H9 (cell line): ENCODE results near the gene TMBIM6. TPM values are rescaled to one million over a fixed set of nuclear protein-coding genes. Genes with fewer than 3 reads are reported as not detected.
"Not testable (repeated sequence)": the region's sequence is repeated elsewhere in the genome, so short reads cannot be mapped to it uniquely, and the experiment has no call there.

Experiments
- DNase-seq: peaks from one replicate; pipeline ENCODE4 v3.0.0-alpha.2; 2017
- H2AFZ ChIP-seq: one replicate; pipeline ENCODE4 v1.6.1; 2013; ENCODE audit warnings: mild to moderate bottlenecking, low read length, control low read depth, moderate library complexity
- H2AK5ac ChIP-seq: 2 replicates; pipeline ENCODE4 v1.6.1; 2013; ENCODE audit warnings: low read length, control low read depth, mixed read lengths; ENCODE audit not compliant: insufficient read length
- H2BK120ac ChIP-seq: one replicate; pipeline ENCODE4 v1.6.1; 2013; ENCODE audit warnings: low read depth, mild to moderate bottlenecking, low read length, control low read depth, inconsistent platforms; ENCODE audit not compliant: poor library complexity, severe bottlenecking
- H2BK12ac ChIP-seq: 2 replicates; pipeline ENCODE4 v1.6.1; 2013; ENCODE audit warnings: low read length, control low read depth, mixed read lengths, low read depth; ENCODE audit not compliant: insufficient read length
- H2BK15ac ChIP-seq: 2 replicates; pipeline ENCODE4 v1.6.1; 2013; ENCODE audit warnings: low read depth, low read length, control low read depth
- H2BK20ac ChIP-seq: one replicate; pipeline ENCODE4 v1.6.1; 2013; ENCODE audit warnings: low read depth, mild to moderate bottlenecking, low read length, control low read depth, inconsistent platforms; ENCODE audit not compliant: poor library complexity, severe bottlenecking
- H2BK5ac ChIP-seq: 2 replicates; pipeline ENCODE4 v1.6.1; 2013; ENCODE audit warnings: low read length, control low read depth, mixed read lengths; ENCODE audit not compliant: insufficient read length
- H3K14ac ChIP-seq: 2 replicates; pipeline ENCODE4 v1.6.1; 2013; ENCODE audit warnings: low read length, control low read depth; ENCODE audit not compliant: insufficient read depth
- H3K18ac ChIP-seq: 2 replicates; pipeline ENCODE4 v1.6.1; 2013; ENCODE audit warnings: low read depth, mild to moderate bottlenecking, mixed read lengths, low read length, control low read depth; ENCODE audit not compliant: insufficient read length
- H3K23ac ChIP-seq: 2 replicates; pipeline ENCODE4 v1.6.1; 2013; ENCODE audit warnings: low read length, control low read depth, mixed read lengths, low read depth; ENCODE audit not compliant: insufficient read length
- H3K23me2 ChIP-seq: 2 replicates; pipeline ENCODE4 v1.6.1; 2013; ENCODE audit warnings: low read depth, mild to moderate bottlenecking, mixed read lengths, low read length, control low read depth; ENCODE audit not compliant: insufficient read length, poor library complexity, severe bottlenecking
- H3K27ac ChIP-seq: 2 replicates; pipeline ENCODE4 v1.5.1; 2013; ENCODE audit warnings: low read length, control low read depth, mixed read lengths, low read depth; ENCODE audit not compliant: insufficient read length
- H3K27me3 ChIP-seq: 2 replicates; pipeline ENCODE4 v1.6.1; 2013; ENCODE audit warnings: low read length, control low read depth, inconsistent platforms; ENCODE audit not compliant: insufficient read depth
- H3K4ac ChIP-seq: 2 replicates; pipeline ENCODE4 v1.6.1; 2013; ENCODE audit warnings: low read depth, mild to moderate bottlenecking, control low read depth, inconsistent platforms, low read length, moderate library complexity
- H3K4me1 ChIP-seq: 2 replicates; pipeline ENCODE4 v1.6.1; 2013; ENCODE audit warnings: low read length, control low read depth, inconsistent platforms; ENCODE audit not compliant: insufficient read depth
- H3K4me2 ChIP-seq: 2 replicates; pipeline ENCODE4 v1.6.1; 2013; ENCODE audit warnings: low read length, control low read depth, mixed read lengths; ENCODE audit not compliant: insufficient read length, insufficient read depth
- H3K56ac ChIP-seq: 2 replicates; pipeline ENCODE4 v1.6.1; 2013; ENCODE audit warnings: low read depth, mild to moderate bottlenecking, mixed read lengths, low read length, control low read depth; ENCODE audit not compliant: insufficient read length
- H3K79me1 ChIP-seq: 2 replicates; pipeline ENCODE4 v1.6.1; 2013; ENCODE audit warnings: low read depth, mild to moderate bottlenecking, moderate library complexity, low read length, control low read depth, inconsistent platforms; ENCODE audit not compliant: insufficient read depth, poor library complexity, severe bottlenecking
- H3K79me2 ChIP-seq: 2 replicates; pipeline ENCODE4 v1.6.1; 2013; ENCODE audit warnings: low read length, control low read depth, inconsistent platforms; ENCODE audit not compliant: insufficient read depth
- H3K9ac ChIP-seq: 2 replicates; pipeline ENCODE4 v1.6.1; 2013; ENCODE audit warnings: low read length, control low read depth, mixed read lengths; ENCODE audit not compliant: insufficient read length; ENCODE audit errors: extremely low read depth
- H3K9me3 ChIP-seq: one replicate; pipeline ENCODE4 v1.6.1; 2013; ENCODE audit warnings: low read depth, low read length, inconsistent platforms; ENCODE audit not compliant: control insufficient read depth
- H3T11ph ChIP-seq: one replicate; pipeline ENCODE4 v1.6.1; 2013; ENCODE audit warnings: mild to moderate bottlenecking, low read length, control low read depth, inconsistent platforms
- H4K20me1 ChIP-seq: one replicate; pipeline ENCODE4 v1.6.1; 2013; ENCODE audit not compliant: control insufficient read depth, insufficient read length, insufficient read depth
- H4K5ac ChIP-seq: 2 replicates; pipeline ENCODE4 v1.6.1; 2013; ENCODE audit warnings: low read depth, mild to moderate bottlenecking, mixed read lengths, low read length, control low read depth; ENCODE audit not compliant: insufficient read length
- H4K8ac ChIP-seq: replicated peaks from 2 replicates; pipeline ENCODE4 v1.6.1; 2013; ENCODE audit warnings: low read length, control low read depth, mixed read lengths, low read depth; ENCODE audit not compliant: insufficient read length
- H4K91ac ChIP-seq: 2 replicates; pipeline ENCODE4 v1.6.1; 2013; ENCODE audit warnings: low read depth, mild to moderate bottlenecking, moderate library complexity, mixed read lengths, low read length, control low read depth; ENCODE audit not compliant: insufficient read length
- H3K27ac Mint-ChIP-seq, 3 experiments: 2 replicates in 2 of 3; 3 replicates in 1 of 3; pipeline ENCODE4 v1.8.0; 2020 to 2021; ENCODE audit warnings: mixed read lengths in 3 of 3, mild to moderate bottlenecking in 1 of 3, moderate library complexity in 1 of 3
- H3K27me3 Mint-ChIP-seq: 2 replicates; pipeline ENCODE4 v1.8.0; 2021; ENCODE audit warnings: low read depth, mild to moderate bottlenecking, moderate library complexity, mixed read lengths
- H3K36me3 Mint-ChIP-seq, 3 experiments: 2 replicates in 2 of 3; 3 replicates in 1 of 3; pipeline ENCODE4 v1.8.0; 2020 to 2021; ENCODE audit warnings: low read depth in 3 of 3, mixed read lengths in 3 of 3; ENCODE audit not compliant: insufficient read depth in 1 of 3
- H3K4me1 Mint-ChIP-seq, 2 experiments: 2 replicates each; pipeline ENCODE4 v1.8.0; 2020; ENCODE audit warnings: mixed read lengths in 2 of 2
- H3K4me3 Mint-ChIP-seq, 2 experiments: 2 replicates in 1 of 2; 3 replicates in 1 of 2; pipeline ENCODE4 v1.8.0; 2020 to 2021; ENCODE audit warnings: mild to moderate bottlenecking in 2 of 2, mixed read lengths in 2 of 2, moderate library complexity in 1 of 2
- H3K9me3 Mint-ChIP-seq, 2 experiments: 2 replicates in 1 of 2; 3 replicates in 1 of 2; pipeline ENCODE4 v1.8.0; 2020; ENCODE audit warnings: mild to moderate bottlenecking in 2 of 2, mixed read lengths in 2 of 2, moderate library complexity in 1 of 2
- WGBS: extraction: QIAGEN DNeasy Blood & Tissue Kit; methylation state at CpG from one replicate; pipeline ENCODE4 v1.1.7; 2013; ENCODE audit warnings: missing lambda C conversion rate, low lambda C conversion rate, mixed read lengths; ENCODE audit not compliant: insufficient read length; ENCODE audit errors: extremely low coverage; 5-methylcytosine and 5-hydroxymethylcytosine counted together
- total RNA-seq: library from RNA; stranded (reverse); gene quantifications from 2 replicates; pipeline ENCODE4 v1.2.1, GENCODE V29; 2021

TMBIM6 gene
- total RNA-seq, 1 experiment from 2014 or later = 362 TPM

DNA sequence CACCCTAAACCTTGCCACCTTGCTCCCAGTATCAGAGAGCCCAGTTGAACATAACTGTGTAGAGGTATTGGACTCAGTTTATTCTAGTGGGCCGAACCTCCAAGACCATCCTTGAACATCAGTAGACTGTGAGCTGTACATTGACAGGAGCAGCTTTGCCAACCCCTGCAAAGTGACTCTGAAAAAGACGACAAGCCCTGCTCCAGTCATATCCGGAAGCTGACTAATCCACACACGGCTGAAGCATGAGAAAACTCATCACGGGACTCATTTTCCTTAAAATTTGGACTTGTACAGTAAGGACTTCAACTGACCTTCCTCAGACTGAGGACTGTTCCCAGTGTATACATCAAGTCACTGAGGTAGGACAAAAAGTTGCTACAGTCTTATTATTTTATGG lies 2.6 kb upstream of the TMBIM6 start:
- H2BK12ac ChIP-seq, H2AFZ ChIP-seq, H2AK5ac ChIP-seq, H4K20me1 ChIP-seq, H3K4me3 Mint-ChIP-seq, H3K4me1 ChIP-seq, H3K9ac ChIP-seq, H3K27ac ChIP-seq, H2BK120ac ChIP-seq, H3K23me2 ChIP-seq, H3K23ac ChIP-seq, H4K8ac ChIP-seq, H3K79me1 ChIP-seq, H3K27me3 Mint-ChIP-seq, H2BK15ac ChIP-seq, H2BK20ac ChIP-seq, H3K14ac ChIP-seq, H3K56ac ChIP-seq, H4K5ac ChIP-seq, H3K4me2 ChIP-seq, H2BK5ac ChIP-seq, H3K27ac Mint-ChIP-seq, H3K4ac ChIP-seq, DNase-seq, H3K9me3 ChIP-seq, H4K91ac ChIP-seq, H3T11ph ChIP-seq, H3K18ac ChIP-seq, H3K27me3 ChIP-seq: not testable (repeated sequence)
- peaks cover 16% of the 10 kb centered on the region; the same call in 1 of the 2 replicates for H3K79me2 ChIP-seq
- Mint-ChIP-seq H3K4me1 (peaks cover 16 to 21% of the 10 kb centered on the region in 2 experiments), H3K9me3 (peaks cover 17 to 18% of the 10 kb centered on the region in 2 experiments), H3K36me3 (peaks cover 3 to 15% (median 5%) of the 10 kb centered on the region in 3 experiments; a peak in 5 of 7 replicates)
- no CpG with 5 or more reads among the region's 5 CpGs for WGBS

DNA sequence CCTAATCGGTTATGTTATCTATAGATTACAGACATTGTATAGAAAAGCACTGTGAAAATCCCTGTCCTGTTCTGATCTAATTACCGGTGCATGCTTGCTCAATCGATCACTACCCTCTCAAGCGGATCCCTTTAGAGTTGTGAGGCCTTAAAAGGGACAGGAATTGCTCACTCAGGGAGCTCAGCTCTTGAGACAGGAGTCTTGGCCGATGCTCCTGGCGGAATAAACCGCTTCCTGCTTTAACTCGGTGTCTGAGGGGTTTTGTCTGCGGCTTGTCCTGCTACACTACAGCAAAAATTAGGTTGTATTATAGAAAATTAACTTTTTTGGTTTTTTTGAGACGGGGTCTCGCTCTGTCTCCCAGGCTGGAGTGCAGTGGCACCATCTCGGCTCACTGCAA lies 1.1 kb upstream of the TMBIM6 start:
- not testable (repeated sequence) for H3K27ac ChIP-seq, H2AFZ ChIP-seq

More for the DNA sequence above, 1.1 kb upstream of the TMBIM6 start:
- not testable (repeated sequence) for H3K4me3 Mint-ChIP-seq, H3K27ac Mint-ChIP-seq, H3K79me1 ChIP-seq, H3K4me1 ChIP-seq, H3K27me3 Mint-ChIP-seq, H3K9me3 ChIP-seq, H2BK20ac ChIP-seq, H2BK12ac ChIP-seq, H4K20me1 ChIP-seq, H3K23ac ChIP-seq, H2AK5ac ChIP-seq, H3K14ac ChIP-seq, H4K91ac ChIP-seq, DNase-seq, H4K5ac ChIP-seq, H3K9me3 Mint-ChIP-seq, H3T11ph ChIP-seq, H3K18ac ChIP-seq, H2BK5ac ChIP-seq, H4K8ac ChIP-seq, H3K4ac ChIP-seq, H3K27me3 ChIP-seq, H2BK15ac ChIP-seq, H2BK120ac ChIP-seq, H3K23me2 ChIP-seq, H3K4me2 ChIP-seq, H3K56ac ChIP-seq, H3K9ac ChIP-seq
- no CpG with 5 or more reads among the region's 12 CpGs for WGBS
- peaks cover 28% of the 10 kb centered on the region for H3K79me2 ChIP-seq
- H3K4me1 Mint-ChIP-seq = peaks cover 25 to 29% of the 10 kb centered on the region in 2 experiments
- peaks cover 0 to 18% (median 11%) of the 10 kb centered on the region in 3 experiments; a peak in 4 of 7 replicates for H3K36me3 Mint-ChIP-seq
